HCT116 (cell line): Measurements from ENCODE around the gene PCDHB11. TPM values are rescaled to one million over a fixed set of nuclear protein-coding genes. Genes with fewer than 3 reads are reported as not detected.
A peak's percentile ranks its signal among the peaks of the same experiment; 100 is the strongest.

Source experiments
- ATAC-seq: fragments of 200-7000 bp; cut with Tn5 transposase; 2 replicates; pipeline ENCODE4 v1.9.1; 2020; ENCODE audit warnings: mild to moderate bottlenecking, moderate library complexity
- Bru-seq: library from RNA; stranded (reverse); fragments of 400-500 nt; gene quantifications from one replicate; lab custom pipeline; 2021; lab: Mats Ljungman, UMichigan
- BruChase-seq, 2 experiments: library from RNA; stranded (reverse); fragments of 400-500 nt; gene quantifications; one replicate each; lab custom pipeline; 2021; lab: Mats Ljungman, UMichigan
- BruUV-seq: library from RNA; stranded (reverse); fragments of 400-500 nt; replicated peaks from 2 replicates; lab custom pipeline; 2021; lab: Mats Ljungman, UMichigan
- CTCF ChIA-PET: fragments of 300-600 bp; sonication (Branson Sonifier 250); formaldehyde crosslinking; loops from one replicate; lab custom pipeline; 2021; ENCODE audit warnings: antibody characterized with exemption; lab: Charles Lee
- POLR2A ChIA-PET: fragments of 300-600, 350-600 bp; sonication (Branson Sonifier 250); formaldehyde crosslinking; loops from one replicate; lab custom pipeline; 2021; ENCODE audit warnings: antibody characterized with exemption; lab: Charles Lee
- RAD21 ChIA-PET, 2 experiments: fragments of 300-600 bp; sonication (Branson Sonifier 250); formaldehyde crosslinking; loops; one replicate each; lab custom pipeline; 2023; ENCODE audit warnings: low total read pairs in 2 of 2; ENCODE audit not compliant: uncharacterized antibody in 2 of 2, unreplicated experiment in 2 of 2, low non-redundant PET in 1 of 2; lab: Charles Lee
- DNase-seq: peaks from one replicate; pipeline ENCODE4 v3.0.0-alpha.2; 2010; ENCODE audit warnings: low read depth, low spot score
- H2AFZ ChIP-seq: fragments of 200-600 bp; shearing (Covaris generic), sonication (generic); 2 replicates; pipeline ENCODE4 v1.6.1; 2017; ENCODE audit warnings: low read depth, mixed run types, mixed read lengths, antibody characterized with exemption, low read length; ENCODE audit not compliant: poor library complexity, severe bottlenecking
- H3K27ac ChIP-seq: 2 replicates; pipeline ENCODE4 v1.5.1; 2012; ENCODE audit warnings: low read depth, low read length
- H3K27me3 ChIP-seq: fragments of 200-600 bp; sonication (generic); 2 replicates; pipeline ENCODE4 v1.6.1; 2016; ENCODE audit warnings: mixed run types, low read length, mixed read lengths; ENCODE audit not compliant: insufficient read depth
- H3K36me3 ChIP-seq, 2 experiments: fragments of 200-500 bp in 1 of 2; fragments of 200-600 bp in 1 of 2; sonication (Bioruptor generic) in 1 of 2; sonication (generic) in 1 of 2; 2 replicates each; pipeline versions ENCODE4 v1.5.1 to v1.6.1; 2014 to 2016; ENCODE audit warnings: low read length in 2 of 2, inconsistent platforms in 1 of 2, mixed read lengths in 1 of 2, mixed run types in 1 of 2; ENCODE audit not compliant: insufficient read depth in 2 of 2, control insufficient read depth in 1 of 2
- H3K4me1 ChIP-seq, 2 experiments: fragments of 200-600 bp in 1 of 2; sonication (generic) in 1 of 2; 2 replicates each; pipeline versions ENCODE4 v1.5.1 to v1.6.1; 2012 to 2017; ENCODE audit warnings: low read length in 2 of 2, inconsistent platforms in 1 of 2, mild to moderate bottlenecking in 1 of 2, mixed read lengths in 1 of 2, mixed run types in 1 of 2, moderate library complexity in 1 of 2; ENCODE audit not compliant: insufficient read depth in 2 of 2, control insufficient read depth in 1 of 2
- H3K4me2 ChIP-seq: fragments of 200-600 bp; sonication (generic); 2 replicates; pipeline ENCODE4 v1.6.1; 2017; ENCODE audit warnings: mixed run types, low read length, mixed read lengths
- H3K4me3 ChIP-seq, 2 experiments: fragments of 200-600 bp in 1 of 2; sonication (generic) in 1 of 2; replicated peaks in 1 of 2; 2 replicates each; pipeline ENCODE4 v1.5.1; 2011 to 2016; ENCODE audit warnings: low read length in 2 of 2, control low read depth in 1 of 2, low read depth in 1 of 2, mild to moderate bottlenecking in 1 of 2, mixed read lengths in 1 of 2, mixed run types in 1 of 2
- H3K79me2 ChIP-seq: fragments of 200-600 bp; sonication (generic); 2 replicates; pipeline ENCODE4 v1.6.1; 2017; ENCODE audit warnings: mild to moderate bottlenecking, mixed run types, low read length, moderate library complexity, mixed read lengths; ENCODE audit not compliant: insufficient read depth
- H3K9ac ChIP-seq: fragments of 200-600 bp; sonication (generic); 2 replicates; pipeline ENCODE4 v1.6.1; 2016; ENCODE audit warnings: low read length, mixed read lengths
- H3K9me2 ChIP-seq: fragments of 200-600 bp; sonication (generic), shearing (Covaris generic); 2 replicates; pipeline ENCODE4 v1.6.1; 2017; ENCODE audit warnings: mixed run types, mild to moderate bottlenecking, moderate library complexity; ENCODE audit not compliant: insufficient read depth
- H3K9me3 ChIP-seq, 2 experiments: fragments of 200-500 bp in 1 of 2; fragments of 200-600 bp in 1 of 2; sonication (Bioruptor generic) in 1 of 2; sonication (generic) in 1 of 2; 2 replicates each; pipeline ENCODE4 v1.6.1; 2014 to 2017; ENCODE audit warnings: low read length in 2 of 2, mixed read lengths in 2 of 2, inconsistent platforms in 1 of 2, low read depth in 1 of 2, mild to moderate bottlenecking in 1 of 2, mixed run types in 1 of 2, moderate library complexity in 1 of 2; ENCODE audit not compliant: control insufficient read depth in 1 of 2, insufficient read depth in 1 of 2
- H4K20me1 ChIP-seq: fragments of 200-600 bp; sonication (generic), shearing (Covaris generic); 2 replicates; pipeline ENCODE4 v1.6.1; 2017; ENCODE audit warnings: mixed run types, mild to moderate bottlenecking, moderate library complexity; ENCODE audit not compliant: insufficient read depth
- CEBPB ChIP-seq: IDR thresholded peaks from 2 replicates; pipeline ENCODE4 v1.6.1; 2012; ENCODE audit warnings: low read depth
- EGR1 ChIP-seq: IDR thresholded peaks from 2 replicates; pipeline ENCODE4 v1.6.1; 2012; ENCODE audit warnings: low read depth
- ELF1 ChIP-seq: IDR thresholded peaks from 2 replicates; pipeline ENCODE4 v1.6.1; 2012; ENCODE audit warnings: low read depth, borderline replicate concordance
- JUND ChIP-seq: IDR thresholded peaks from 2 replicates; pipeline ENCODE4 v1.6.1; 2012
- RAD21 ChIP-seq: IDR thresholded peaks from 2 replicates; pipeline ENCODE4 v1.6.1; 2012; ENCODE audit warnings: low read depth, mild to moderate bottlenecking
- SP1 ChIP-seq: IDR thresholded peaks from 2 replicates; pipeline ENCODE4 v1.6.1; 2012; ENCODE audit warnings: low read depth
- TCF7L2 ChIP-seq: IDR thresholded peaks from 2 replicates; pipeline ENCODE4 v1.7.0; 2011; ENCODE audit warnings: borderline replicate concordance, inconsistent platforms; ENCODE audit not compliant: insufficient read depth, insufficient read length; ENCODE audit errors: extremely low read depth
- YY1 ChIP-seq: IDR thresholded peaks from 2 replicates; pipeline ENCODE4 v1.6.1; 2011; ENCODE audit warnings: low read length, low read depth, moderate library complexity, mild to moderate bottlenecking; ENCODE audit not compliant: insufficient replicate concordance; ENCODE audit errors: extremely low read depth
- ZFX ChIP-seq: fragments of 450-650 bp; IDR thresholded peaks from 2 replicates; pipeline ENCODE4 v1.6.1; 2017
- intact Hi-C: fragments of 100-400 bp; cut with micrococcal nuclease; formaldehyde crosslinking; loops from 2 replicates; pipeline ENCODE4 v1.10.0; 2022
- long read RNA-seq: library from polyadenylated mRNA; unstranded; transcript quantifications from one replicate; pipeline ENCODE4 v2.0.0, GENCODE V29; 2021; ENCODE audit not compliant: unreplicated experiment
- polyA plus RNA-seq: library from polyadenylated mRNA; unstranded; fragments of >200 nt; gene quantifications from 2 replicates; pipeline ENCODE4 v1.2.1, GENCODE V29; 2012; ENCODE audit warnings: missing spikeins
- total RNA-seq: library from RNA; stranded (reverse); gene quantifications from one replicate; pipeline ENCODE4 v1.2.1, GENCODE V29; 2021; ENCODE audit not compliant: unreplicated experiment
- TF ChIP-seq, protein P1 (sequence below), 3 experiments: fragments of 200-600 bp in 1 of 3; sonication (generic) in 1 of 3; IDR thresholded peaks in 2 of 3; conservative IDR thresholded peaks in 1 of 3; 2 replicates each; pipeline ENCODE4 v1.5.1; 2012 to 2017; ENCODE audit warnings: low read depth in 2 of 3, low read length in 2 of 3, antibody characterized with exemption in 1 of 3, borderline replicate concordance in 1 of 3, control low read depth in 1 of 3, mild to moderate bottlenecking in 1 of 3, mixed read lengths in 1 of 3, mixed run types in 1 of 3, moderate library complexity in 1 of 3; ENCODE audit not compliant: insufficient read depth in 1 of 3
- TF ChIP-seq, protein P2 (sequence below): IDR thresholded peaks from 2 replicates; pipeline ENCODE4 v1.6.1; 2012; ENCODE audit warnings: low read depth
- TF ChIP-seq, protein P3 (sequence below): IDR thresholded peaks from 2 replicates; pipeline ENCODE4 v1.6.1; 2012

The PCDHB11 gene
- total RNA-seq (0.07 TPM), Bru-seq, nascent RNA (percentile 21 among the genes with signal in this experiment), BruChase-seq, experiment 1, labeled RNA remaining after a 6-hour chase (percentile 40 among the genes with signal in this experiment), BruChase-seq, experiment 2, labeled RNA remaining after a 2-hour chase (percentile 21 among the genes with signal in this experiment)
- polyA plus RNA-seq: 0.02 TPM in 1 of 2 replicates, not detected in the other
- long read RNA-seq: 0 reads

DNA sequence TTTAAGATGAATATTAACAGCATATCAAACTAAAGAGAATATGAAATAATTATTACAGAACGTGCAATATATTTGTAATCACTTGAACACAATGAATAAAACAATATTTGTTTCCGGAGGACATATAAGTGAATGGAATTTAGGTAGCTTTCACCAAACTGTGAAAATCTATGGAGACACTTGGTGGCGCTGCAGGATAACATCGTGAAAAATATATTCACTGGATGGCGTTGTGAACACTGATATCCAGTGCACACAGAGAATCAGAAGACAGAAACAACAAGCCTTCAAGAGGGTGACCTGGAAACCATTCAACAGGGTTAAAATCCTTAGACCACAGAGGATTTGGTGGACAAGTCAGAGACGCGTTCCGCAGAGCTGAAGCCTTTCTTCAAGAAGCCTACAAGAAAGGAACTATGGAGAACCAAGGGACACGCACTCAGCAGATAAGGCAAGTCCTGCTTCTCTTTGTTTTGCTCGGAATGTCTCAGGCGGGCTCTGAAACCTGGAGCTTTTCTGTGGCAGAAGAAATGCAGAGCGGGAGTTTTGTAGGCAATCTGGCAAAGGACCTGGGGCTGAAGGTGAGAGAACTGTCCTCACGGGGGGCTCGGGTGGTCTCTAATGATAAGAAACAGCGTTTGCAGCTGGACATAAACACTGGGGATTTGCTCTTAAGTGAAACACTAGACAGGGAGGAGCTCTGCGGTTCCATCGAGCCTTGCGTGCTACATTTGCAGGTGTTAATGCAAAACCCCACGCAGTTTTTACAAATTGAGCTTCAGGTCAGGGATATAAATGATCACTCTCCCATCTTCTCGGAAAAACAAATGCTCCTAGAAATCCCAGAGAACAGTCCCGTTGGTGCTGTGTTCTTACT lies at the start of gene PCDHB11:
TSS of gene PCDHB11 (plus strand) at position 269 of the 877 bp plus-strand sequence. CDS start at position 417, 148 bp downstream.
- Histone ChIP-seq H3K27ac (no peak within 1 kb of the TSS), H2AFZ (no peak within 1 kb of the TSS), H3K4me2 (no peak within 1 kb of the TSS), H3K79me2 (no peaks in the 10 kb centered on the region), H3K36me3 (no peaks in the 10 kb centered on the region), H3K27me3 (no peaks in the 10 kb centered on the region), H3K4me3 (no peak within 1 kb of the TSS), H3K4me1 (no peaks in the 10 kb centered on the region)
- BruUV-seq: no TSS peak
- RAD21 ChIA-PET: interaction anchor here in 1 of 2 experiments (0.6 kb wide), 1 partner anchor 391 kb away, joined by 5 read pairs; no protein-coding TSS in a partner anchor
- no peak for DNase-seq
- intact Hi-C loops: no loop called here
- POLR2A ChIA-PET: no interaction called here
- TF ChIP-seq RAD21 (peak; percentile 58), ZFX (no peak)
- TF ChIP-seq, protein P1, sequence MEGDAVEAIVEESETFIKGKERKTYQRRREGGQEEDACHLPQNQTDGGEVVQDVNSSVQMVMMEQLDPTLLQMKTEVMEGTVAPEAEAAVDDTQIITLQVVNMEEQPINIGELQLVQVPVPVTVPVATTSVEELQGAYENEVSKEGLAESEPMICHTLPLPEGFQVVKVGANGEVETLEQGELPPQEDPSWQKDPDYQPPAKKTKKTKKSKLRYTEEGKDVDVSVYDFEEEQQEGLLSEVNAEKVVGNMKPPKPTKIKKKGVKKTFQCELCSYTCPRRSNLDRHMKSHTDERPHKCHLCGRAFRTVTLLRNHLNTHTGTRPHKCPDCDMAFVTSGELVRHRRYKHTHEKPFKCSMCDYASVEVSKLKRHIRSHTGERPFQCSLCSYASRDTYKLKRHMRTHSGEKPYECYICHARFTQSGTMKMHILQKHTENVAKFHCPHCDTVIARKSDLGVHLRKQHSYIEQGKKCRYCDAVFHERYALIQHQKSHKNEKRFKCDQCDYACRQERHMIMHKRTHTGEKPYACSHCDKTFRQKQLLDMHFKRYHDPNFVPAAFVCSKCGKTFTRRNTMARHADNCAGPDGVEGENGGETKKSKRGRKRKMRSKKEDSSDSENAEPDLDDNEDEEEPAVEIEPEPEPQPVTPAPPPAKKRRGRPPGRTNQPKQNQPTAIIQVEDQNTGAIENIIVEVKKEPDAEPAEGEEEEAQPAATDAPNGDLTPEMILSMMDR (IDR thresholded peaks at IDR 0.05 in 2 of 3, conservative IDR thresholded peaks at IDR 0.05 in 1 of 3; ENCODE audit: borderline replicate concordance in 1 of 3, insufficient read depth in 1 of 3, low read depth in 2 of 3, low read length in 2 of 3): peak; percentile 24 to 34 (median 29); a peak in 3 of 6 replicates
- TF ChIP-seq, all 23 proteins: peak for 2
- H4K20me1 ChIP-seq: no peaks in the 10 kb centered on the region
- CTCF ChIA-PET: interaction anchor here (1.5 kb wide), 1 partner anchor 364 kb away, joined by 4 read pairs; no protein-coding TSS in a partner anchor
- peaks cover 0 to 11% of the 10 kb centered on the region in 2 experiments; a peak in 3 of 4 replicates for H3K9me3 ChIP-seq
- no peak within 1 kb of the TSS for H3K9ac ChIP-seq
- no peak for ATAC-seq
- H3K9me2 ChIP-seq: no peaks in the 10 kb centered on the region

DNA sequence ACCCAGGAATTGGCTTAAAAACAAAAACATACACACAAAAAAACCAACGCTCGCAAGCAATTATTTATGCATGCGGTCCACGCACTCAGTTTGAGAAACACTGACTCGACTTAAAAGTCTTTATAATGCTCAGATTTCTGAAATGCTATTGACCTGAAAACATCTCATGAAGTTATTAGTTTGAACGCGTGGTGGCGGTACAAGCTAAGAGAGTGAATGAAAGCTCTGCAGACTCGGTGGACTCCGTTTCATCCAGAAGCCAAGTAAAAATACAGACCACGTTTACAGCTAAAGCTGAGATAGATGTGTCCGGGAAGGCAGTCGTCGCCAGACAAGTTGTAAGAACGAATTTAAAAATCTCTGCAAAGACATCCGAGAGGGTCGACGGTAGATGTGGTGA lies 49.6 kb upstream of the PCDHB11 start, which contains the start of gene PCDHB6:
TSS of gene PCDHB6 (plus strand) at position 246 of the 400 bp plus-strand sequence. CDS start 201 bp downstream, outside the sequence.
- Histone ChIP-seq H3K4me1 (no peaks in the 10 kb centered on the region), H3K9me2 (no peaks in the 10 kb centered on the region), H3K9me3 (no peaks in the 10 kb centered on the region; a peak in 1 of 4 replicates), H3K36me3 (no peaks in the 10 kb centered on the region), H4K20me1 (no peaks in the 10 kb centered on the region), H3K79me2 (no peaks in the 10 kb centered on the region), H2AFZ (no peak within 1 kb of the TSS), H3K4me3 (no peak within 1 kb of the TSS), H3K27me3 (no peaks in the 10 kb centered on the region), H3K4me2 (no peak within 1 kb of the TSS), H3K9ac (no peak within 1 kb of the TSS), H3K27ac (no peak within 1 kb of the TSS)
- no TSS peak for BruUV-seq
- ATAC-seq: no peak
- intact Hi-C loops: no loop called here
- ChIA-PET RAD21 (no interaction called here), CTCF (no interaction called here), POLR2A (no interaction called here)
- no peak for DNase-seq
- TF ChIP-seq YY1 (no peak), TCF7L2 (no peak), JUND (no peak), EGR1 (no peak), CEBPB (no peak), SP1 (no peak), ELF1 (no peak)
- TF ChIP-seq, protein P2, sequence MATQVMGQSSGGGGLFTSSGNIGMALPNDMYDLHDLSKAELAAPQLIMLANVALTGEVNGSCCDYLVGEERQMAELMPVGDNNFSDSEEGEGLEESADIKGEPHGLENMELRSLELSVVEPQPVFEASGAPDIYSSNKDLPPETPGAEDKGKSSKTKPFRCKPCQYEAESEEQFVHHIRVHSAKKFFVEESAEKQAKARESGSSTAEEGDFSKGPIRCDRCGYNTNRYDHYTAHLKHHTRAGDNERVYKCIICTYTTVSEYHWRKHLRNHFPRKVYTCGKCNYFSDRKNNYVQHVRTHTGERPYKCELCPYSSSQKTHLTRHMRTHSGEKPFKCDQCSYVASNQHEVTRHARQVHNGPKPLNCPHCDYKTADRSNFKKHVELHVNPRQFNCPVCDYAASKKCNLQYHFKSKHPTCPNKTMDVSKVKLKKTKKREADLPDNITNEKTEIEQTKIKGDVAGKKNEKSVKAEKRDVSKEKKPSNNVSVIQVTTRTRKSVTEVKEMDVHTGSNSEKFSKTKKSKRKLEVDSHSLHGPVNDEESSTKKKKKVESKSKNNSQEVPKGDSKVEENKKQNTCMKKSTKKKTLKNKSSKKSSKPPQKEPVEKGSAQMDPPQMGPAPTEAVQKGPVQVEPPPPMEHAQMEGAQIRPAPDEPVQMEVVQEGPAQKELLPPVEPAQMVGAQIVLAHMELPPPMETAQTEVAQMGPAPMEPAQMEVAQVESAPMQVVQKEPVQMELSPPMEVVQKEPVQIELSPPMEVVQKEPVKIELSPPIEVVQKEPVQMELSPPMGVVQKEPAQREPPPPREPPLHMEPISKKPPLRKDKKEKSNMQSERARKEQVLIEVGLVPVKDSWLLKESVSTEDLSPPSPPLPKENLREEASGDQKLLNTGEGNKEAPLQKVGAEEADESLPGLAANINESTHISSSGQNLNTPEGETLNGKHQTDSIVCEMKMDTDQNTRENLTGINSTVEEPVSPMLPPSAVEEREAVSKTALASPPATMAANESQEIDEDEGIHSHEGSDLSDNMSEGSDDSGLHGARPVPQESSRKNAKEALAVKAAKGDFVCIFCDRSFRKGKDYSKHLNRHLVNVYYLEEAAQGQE: no peak
- TF ChIP-seq, protein P3, sequence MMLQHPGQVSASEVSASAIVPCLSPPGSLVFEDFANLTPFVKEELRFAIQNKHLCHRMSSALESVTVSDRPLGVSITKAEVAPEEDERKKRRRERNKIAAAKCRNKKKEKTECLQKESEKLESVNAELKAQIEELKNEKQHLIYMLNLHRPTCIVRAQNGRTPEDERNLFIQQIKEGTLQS: no peak
